Colonic mucosa (tissue), 4 donors: ENCODE measurements around the gene SCN5A. TPM values are rescaled to one million over a fixed set of nuclear protein-coding genes. Genes with fewer than 3 reads are reported as not detected.

Source experiments
- DNase-seq: peaks from one replicate; pipeline ENCODE4 v3.0.0-alpha.2; 2020
- H3K27ac ChIP-seq: fragments of 200-600 bp; one replicate; pipeline ENCODE4 v1.8.0; 2021
- H3K27me3 ChIP-seq: fragments of 200-600 bp; one replicate; pipeline ENCODE4 v1.8.0; 2021
- H3K36me3 ChIP-seq: fragments of 200-600 bp; one replicate; pipeline ENCODE4 v1.8.0; 2021
- H3K4me1 ChIP-seq: fragments of 200-600 bp; one replicate; pipeline ENCODE4 v1.8.0; 2021; ENCODE audit warnings: mild to moderate bottlenecking
- H3K4me3 ChIP-seq: fragments of 200-600 bp; one replicate; pipeline ENCODE4 v1.8.0; 2021
- H3K9ac ChIP-seq, 2 donors: one replicate each; pipeline ENCODE4 v1.7.0; 2013; ENCODE audit warnings: control low read depth in 2 of 2, low read depth in 2 of 2, low read length in 2 of 2
- H3K9me3 ChIP-seq: fragments of 200-600 bp; one replicate; pipeline ENCODE4 v1.8.0; 2021
- intact Hi-C: fragments of 100-400 bp; cut with DNase I; formaldehyde crosslinking; loops from one replicate; pipeline ENCODE4 v1.14.1; 2022
- total RNA-seq, 2 donors: library from RNA; stranded (reverse); fragmentation: NEBNext Ultra II Directional in 1 of 2; extraction: Animal tissue kit (Norgen Biotek cat#: 25700) in 1 of 2; gene quantifications; one replicate each; pipeline ENCODE4 v1.2.1, GENCODE V29; 2021
- TF ChIP-seq, protein P1 (sequence below): fragments of 200-600 bp; IDR thresholded peaks from one replicate; pipeline ENCODE4 v1.8.0; 2022; ENCODE audit warnings: antibody characterized with exemption, mild to moderate bottlenecking
- donor health status: healthy.
- donor health status: DM: no; HTN: no; CAD: no.
- donor health status: DM: no; HTN: no; CAD: no.

SCN5A gene
- total RNA-seq, 2 donors from 2014 or later, result 0.32 to 0.45 TPM

DNA sequence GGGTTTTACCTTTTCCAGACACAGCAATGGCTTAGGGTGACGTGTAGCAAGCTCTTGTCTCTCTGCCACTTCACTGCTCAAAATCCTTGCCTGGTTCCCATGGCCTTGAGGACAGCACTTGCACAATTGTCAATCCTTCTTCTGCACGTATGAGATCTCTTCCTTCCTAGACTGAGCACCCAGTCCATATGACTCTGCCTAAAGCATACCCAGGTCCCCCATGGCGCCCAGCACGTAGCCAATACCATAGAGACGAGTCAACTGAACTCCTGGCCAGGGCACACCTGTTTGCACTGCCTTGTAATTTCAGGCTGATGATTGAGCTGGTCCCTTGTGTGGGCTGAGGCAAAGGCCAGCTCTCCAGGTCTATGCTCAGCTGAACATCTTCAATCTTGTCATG, 23.3 kb downstream of the SCN5A start:
- H3K4me1 ChIP-seq, result no peaks in the 10 kb centered on the region
- H3K9me3 ChIP-seq, result no peaks in the 10 kb centered on the region
- H3K4me3 ChIP-seq, result no peak overlapping the region
- TF ChIP-seq, protein P1, sequence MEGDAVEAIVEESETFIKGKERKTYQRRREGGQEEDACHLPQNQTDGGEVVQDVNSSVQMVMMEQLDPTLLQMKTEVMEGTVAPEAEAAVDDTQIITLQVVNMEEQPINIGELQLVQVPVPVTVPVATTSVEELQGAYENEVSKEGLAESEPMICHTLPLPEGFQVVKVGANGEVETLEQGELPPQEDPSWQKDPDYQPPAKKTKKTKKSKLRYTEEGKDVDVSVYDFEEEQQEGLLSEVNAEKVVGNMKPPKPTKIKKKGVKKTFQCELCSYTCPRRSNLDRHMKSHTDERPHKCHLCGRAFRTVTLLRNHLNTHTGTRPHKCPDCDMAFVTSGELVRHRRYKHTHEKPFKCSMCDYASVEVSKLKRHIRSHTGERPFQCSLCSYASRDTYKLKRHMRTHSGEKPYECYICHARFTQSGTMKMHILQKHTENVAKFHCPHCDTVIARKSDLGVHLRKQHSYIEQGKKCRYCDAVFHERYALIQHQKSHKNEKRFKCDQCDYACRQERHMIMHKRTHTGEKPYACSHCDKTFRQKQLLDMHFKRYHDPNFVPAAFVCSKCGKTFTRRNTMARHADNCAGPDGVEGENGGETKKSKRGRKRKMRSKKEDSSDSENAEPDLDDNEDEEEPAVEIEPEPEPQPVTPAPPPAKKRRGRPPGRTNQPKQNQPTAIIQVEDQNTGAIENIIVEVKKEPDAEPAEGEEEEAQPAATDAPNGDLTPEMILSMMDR, result no peak
- intact Hi-C loops, result no loop called here
- H3K36me3 ChIP-seq, result no peaks in the 10 kb centered on the region
- no peak overlapping the region for H3K9ac ChIP-seq
- no peaks in the 10 kb centered on the region for H3K27me3 ChIP-seq
- no peak overlapping the region for H3K27ac ChIP-seq
- DNase-seq, result no peak

- TF ChIP-seq, protein P1, result no peak
- intact Hi-C loops, result no loop called here
- Histone ChIP-seq H3K9ac (no peak overlapping the region), H3K27me3 (no peaks in the 10 kb centered on the region), H3K4me3 (no peak overlapping the region), H3K9me3 (no peaks in the 10 kb centered on the region), H3K27ac (no peak overlapping the region), H3K4me1 (no peaks in the 10 kb centered on the region), H3K36me3 (no peaks in the 10 kb centered on the region)
- DNase-seq, result no peak
These were observed 25.9 kb downstream of the SCN5A start for GRCh38 chr3:38623539-38623938.

DNA sequence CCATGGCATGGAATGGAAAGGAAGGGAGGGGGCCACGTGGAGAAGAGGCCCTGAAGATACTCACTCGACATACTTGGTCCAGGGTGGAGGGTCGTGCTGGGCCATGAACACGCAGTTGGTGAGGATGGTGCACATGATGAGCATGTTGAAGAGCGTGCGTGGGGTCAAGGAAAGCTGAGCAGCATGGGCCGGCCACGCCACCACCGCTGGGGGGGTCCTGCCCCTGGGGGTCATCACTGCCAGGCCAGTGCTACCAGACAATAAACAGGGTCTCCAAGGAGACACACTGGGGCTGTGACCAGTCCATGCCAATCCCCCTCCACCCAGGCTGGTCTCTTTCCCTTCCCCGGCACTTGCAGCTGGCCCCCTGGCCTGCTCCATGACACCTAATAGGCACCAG, 27.2 kb downstream of the SCN5A start:
- Histone ChIP-seq H3K36me3 (no peaks in the 10 kb centered on the region), H3K4me3 (no peak overlapping the region), H3K4me1 (no peaks in the 10 kb centered on the region), H3K27me3 (no peaks in the 10 kb centered on the region), H3K9ac (no peak overlapping the region), H3K9me3 (no peaks in the 10 kb centered on the region), H3K27ac (no peak overlapping the region)
- intact Hi-C loops, result no loop called here
- TF ChIP-seq, protein P1, result no peak
- no peak for DNase-seq

- no peak overlapping the region for H3K27ac ChIP-seq
- intact Hi-C loops, result no loop called here
- no peaks in the 10 kb centered on the region for H3K9me3 ChIP-seq
- no peak overlapping the region for H3K9ac ChIP-seq
- no peak for DNase-seq
- TF ChIP-seq, protein P1, result no peak
- H3K27me3 ChIP-seq, result no peaks in the 10 kb centered on the region
- H3K4me3 ChIP-seq, result no peak overlapping the region
- no peaks in the 10 kb centered on the region for H3K4me1 ChIP-seq
- H3K36me3 ChIP-seq, result no peaks in the 10 kb centered on the region
These were observed 29.3 kb downstream of the SCN5A start for GRCh38 chr3:38620236-38620635.

- no peaks in the 10 kb centered on the region for H3K27me3 ChIP-seq
These were observed 31.1 kb downstream of the SCN5A start for GRCh38 chr3:38618343-38618742.

More at GRCh38 chr3:38618343-38618742, 31.1 kb downstream of the SCN5A start:
- TF ChIP-seq, protein P1, result no peak
- Histone ChIP-seq H3K9ac (no peak overlapping the region), H3K27ac (no peak overlapping the region), H3K4me1 (no peaks in the 10 kb centered on the region), H3K9me3 (no peaks in the 10 kb centered on the region), H3K36me3 (no peaks in the 10 kb centered on the region), H3K4me3 (no peak overlapping the region)
- intact Hi-C loops, result no loop called here
- DNase-seq, result no peak
